HCT116 (cell line): ENCODE results near the gene FRMD4B. TPM values are rescaled to one million over a fixed set of nuclear protein-coding genes. Genes with fewer than 3 reads are reported as not detected.

Experiments
- ATAC-seq: fragments of 200-7000 bp; cut with Tn5 transposase; 2 replicates; pipeline ENCODE4 v1.9.1; 2020; ENCODE audit warnings: mild to moderate bottlenecking, moderate library complexity
- BruUV-seq: library from RNA; stranded (reverse); fragments of 400-500 nt; replicated peaks from 2 replicates; lab custom pipeline; 2021; lab: Mats Ljungman, UMichigan
- CTCF ChIA-PET: fragments of 300-600 bp; sonication (Branson Sonifier 250); formaldehyde crosslinking; loops from one replicate; lab custom pipeline; 2021; ENCODE audit warnings: antibody characterized with exemption; lab: Charles Lee
- POLR2A ChIA-PET: fragments of 300-600, 350-600 bp; sonication (Branson Sonifier 250); formaldehyde crosslinking; loops from one replicate; lab custom pipeline; 2021; ENCODE audit warnings: antibody characterized with exemption; lab: Charles Lee
- RAD21 ChIA-PET, 2 experiments: fragments of 300-600 bp; sonication (Branson Sonifier 250); formaldehyde crosslinking; loops; one replicate each; lab custom pipeline; 2023; ENCODE audit warnings: low total read pairs in 2 of 2; ENCODE audit not compliant: uncharacterized antibody in 2 of 2, unreplicated experiment in 2 of 2, low non-redundant PET in 1 of 2; lab: Charles Lee
- DNase-seq: peaks from one replicate; pipeline ENCODE4 v3.0.0-alpha.2; 2010; ENCODE audit warnings: low read depth, low spot score
- H2AFZ ChIP-seq: fragments of 200-600 bp; shearing (Covaris generic), sonication (generic); 2 replicates; pipeline ENCODE4 v1.6.1; 2017; ENCODE audit warnings: low read depth, mixed run types, mixed read lengths, antibody characterized with exemption, low read length; ENCODE audit not compliant: poor library complexity, severe bottlenecking
- H3K27ac ChIP-seq: 2 replicates; pipeline ENCODE4 v1.5.1; 2012; ENCODE audit warnings: low read depth, low read length
- H3K27me3 ChIP-seq: fragments of 200-600 bp; sonication (generic); 2 replicates; pipeline ENCODE4 v1.6.1; 2016; ENCODE audit warnings: mixed run types, low read length, mixed read lengths; ENCODE audit not compliant: insufficient read depth
- H3K36me3 ChIP-seq, 2 experiments: fragments of 200-500 bp in 1 of 2; fragments of 200-600 bp in 1 of 2; sonication (Bioruptor generic) in 1 of 2; sonication (generic) in 1 of 2; 2 replicates each; pipeline versions ENCODE4 v1.5.1 to v1.6.1; 2014 to 2016; ENCODE audit warnings: low read length in 2 of 2, inconsistent platforms in 1 of 2, mixed read lengths in 1 of 2, mixed run types in 1 of 2; ENCODE audit not compliant: insufficient read depth in 2 of 2, control insufficient read depth in 1 of 2
- H3K4me1 ChIP-seq, 2 experiments: fragments of 200-600 bp in 1 of 2; sonication (generic) in 1 of 2; 2 replicates each; pipeline versions ENCODE4 v1.5.1 to v1.6.1; 2012 to 2017; ENCODE audit warnings: low read length in 2 of 2, inconsistent platforms in 1 of 2, mild to moderate bottlenecking in 1 of 2, mixed read lengths in 1 of 2, mixed run types in 1 of 2, moderate library complexity in 1 of 2; ENCODE audit not compliant: insufficient read depth in 2 of 2, control insufficient read depth in 1 of 2
- H3K4me2 ChIP-seq: fragments of 200-600 bp; sonication (generic); 2 replicates; pipeline ENCODE4 v1.6.1; 2017; ENCODE audit warnings: mixed run types, low read length, mixed read lengths
- H3K4me3 ChIP-seq, 2 experiments: fragments of 200-600 bp in 1 of 2; sonication (generic) in 1 of 2; replicated peaks in 1 of 2; 2 replicates each; pipeline ENCODE4 v1.5.1; 2011 to 2016; ENCODE audit warnings: low read length in 2 of 2, control low read depth in 1 of 2, low read depth in 1 of 2, mild to moderate bottlenecking in 1 of 2, mixed read lengths in 1 of 2, mixed run types in 1 of 2
- H3K79me2 ChIP-seq: fragments of 200-600 bp; sonication (generic); 2 replicates; pipeline ENCODE4 v1.6.1; 2017; ENCODE audit warnings: mild to moderate bottlenecking, mixed run types, low read length, moderate library complexity, mixed read lengths; ENCODE audit not compliant: insufficient read depth
- H3K9ac ChIP-seq: fragments of 200-600 bp; sonication (generic); 2 replicates; pipeline ENCODE4 v1.6.1; 2016; ENCODE audit warnings: low read length, mixed read lengths
- H3K9me2 ChIP-seq: fragments of 200-600 bp; sonication (generic), shearing (Covaris generic); 2 replicates; pipeline ENCODE4 v1.6.1; 2017; ENCODE audit warnings: mixed run types, mild to moderate bottlenecking, moderate library complexity; ENCODE audit not compliant: insufficient read depth
- H3K9me3 ChIP-seq, 2 experiments: fragments of 200-500 bp in 1 of 2; fragments of 200-600 bp in 1 of 2; sonication (Bioruptor generic) in 1 of 2; sonication (generic) in 1 of 2; 2 replicates each; pipeline ENCODE4 v1.6.1; 2014 to 2017; ENCODE audit warnings: low read length in 2 of 2, mixed read lengths in 2 of 2, inconsistent platforms in 1 of 2, low read depth in 1 of 2, mild to moderate bottlenecking in 1 of 2, mixed run types in 1 of 2, moderate library complexity in 1 of 2; ENCODE audit not compliant: control insufficient read depth in 1 of 2, insufficient read depth in 1 of 2
- H4K20me1 ChIP-seq: fragments of 200-600 bp; sonication (generic), shearing (Covaris generic); 2 replicates; pipeline ENCODE4 v1.6.1; 2017; ENCODE audit warnings: mixed run types, mild to moderate bottlenecking, moderate library complexity; ENCODE audit not compliant: insufficient read depth
- ATF3 ChIP-seq: IDR thresholded peaks from 2 replicates; pipeline ENCODE4 v1.6.1; 2012
- CBX3 ChIP-seq: IDR thresholded peaks from 2 replicates; pipeline ENCODE4 v1.6.1; 2012; ENCODE audit warnings: low read depth
- ELF1 ChIP-seq: IDR thresholded peaks from 2 replicates; pipeline ENCODE4 v1.6.1; 2012; ENCODE audit warnings: low read depth, borderline replicate concordance
- EZH2 ChIP-seq: fragments of 200-600 bp; sonication (generic); IDR thresholded peaks from 2 replicates; pipeline ENCODE4 v1.6.1; 2017; ENCODE audit warnings: antibody characterized with exemption, mixed run types
- EZH2phosphoT487 ChIP-seq: fragments of 200-600 bp; IDR thresholded peaks from 2 replicates; pipeline ENCODE4 v1.6.1; 2018; ENCODE audit warnings: antibody characterized with exemption, borderline replicate concordance
- FOSL1 ChIP-seq: IDR thresholded peaks from 2 replicates; pipeline ENCODE4 v1.6.1; 2012; ENCODE audit warnings: low read depth
- RAD21 ChIP-seq: IDR thresholded peaks from 2 replicates; pipeline ENCODE4 v1.6.1; 2012; ENCODE audit warnings: low read depth, mild to moderate bottlenecking
- SIN3A ChIP-seq: IDR thresholded peaks from 2 replicates; pipeline ENCODE4 v1.6.1; 2012; ENCODE audit warnings: low read depth
- TCF7L2 ChIP-seq: IDR thresholded peaks from 2 replicates; pipeline ENCODE4 v1.7.0; 2011; ENCODE audit warnings: borderline replicate concordance, inconsistent platforms; ENCODE audit not compliant: insufficient read depth, insufficient read length; ENCODE audit errors: extremely low read depth
- ZNF274 ChIP-seq: fragments of 200-500 bp; sonication (Bioruptor generic); IDR thresholded peaks from 2 replicates; pipeline ENCODE4 v1.6.1; 2014; ENCODE audit warnings: mild to moderate bottlenecking, low read depth, low read length, inconsistent platforms
- intact Hi-C: fragments of 100-400 bp; cut with micrococcal nuclease; formaldehyde crosslinking; loops from 2 replicates; pipeline ENCODE4 v1.10.0; 2022
- total RNA-seq: library from RNA; stranded (reverse); gene quantifications from one replicate; pipeline ENCODE4 v1.2.1, GENCODE V29; 2021; ENCODE audit not compliant: unreplicated experiment

The FRMD4B gene
- total RNA-seq, 1 experiment from 2014 or later: 2.0 TPM

GRCh38 chr3:69410301-69410700 lies 24.4 kb upstream of the FRMD4B start (continued):
- TF ChIP-seq ATF3 (no peak), EZH2 (no peak), SIN3A (no peak), EZH2phosphoT487 (no peak), ELF1 (no peak)

DNA sequence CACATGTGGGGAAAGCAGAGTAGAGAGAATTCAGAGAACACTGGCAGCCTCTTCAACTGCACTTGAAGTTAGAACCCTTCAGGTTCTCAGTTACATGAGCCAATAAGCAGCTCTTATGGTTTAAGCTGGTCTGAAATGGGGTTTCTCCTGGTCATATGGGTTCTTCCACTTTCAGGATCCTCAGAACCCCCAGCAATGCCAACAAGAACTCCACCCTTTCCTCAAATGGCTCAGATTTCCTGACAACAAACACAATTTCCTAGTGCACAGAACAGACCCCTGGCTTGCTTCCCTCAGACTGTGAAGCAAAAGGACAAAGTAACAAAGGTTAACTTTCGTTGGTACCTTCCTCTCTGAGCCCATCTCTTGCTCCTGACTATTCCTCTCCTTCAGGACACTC lies 23.9 kb upstream of the FRMD4B start:
- DNase-seq (no peak), ATAC-seq (0 out of 2 replicates have a peak, but pooled peaks have one; percentile 7)
- RAD21 ChIA-PET: no interaction called here
- POLR2A ChIA-PET: no interaction called here
- CTCF ChIA-PET: interaction anchor here (0.7 to 1.9 kb wide), 12 partner anchors 11 to 289 kb away, joined by 3 to 17 read pairs (median 4); no protein-coding TSS in a partner anchor
- no peaks in the 10 kb centered on the region for H4K20me1 ChIP-seq
- peak overlapping the region; percentile 24 for H2AFZ ChIP-seq
- H3K27ac ChIP-seq: no peak overlapping the region
- no peaks in the 10 kb centered on the region for H3K27me3 ChIP-seq
- no TSS peak for BruUV-seq
- H3K9me3 ChIP-seq: peaks cover under 1 to 4% of the 10 kb centered on the region in 2 experiments; a peak in 1 of 4 replicates
- intact Hi-C loops: loop anchor here (1.0 kb wide), 1 partner anchor 249 kb away; no protein-coding TSS in a partner anchor
- H3K9me2 ChIP-seq: no peaks in the 10 kb centered on the region
- H3K36me3 ChIP-seq: no peaks in the 10 kb centered on the region
- no peak overlapping the region for H3K4me2 ChIP-seq
- peaks cover 0 to 5% of the 10 kb centered on the region in 2 experiments; a peak in 1 of 4 replicates for H3K4me1 ChIP-seq
- H3K9ac ChIP-seq: no peak overlapping the region
- H3K4me3 ChIP-seq: no peak overlapping the region
- no peaks in the 10 kb centered on the region for H3K79me2 ChIP-seq
- no peak for TF ChIP-seq TCF7L2
- TF ChIP-seq RAD21: no peak
- no peak for TF ChIP-seq FOSL1
- no peak for TF ChIP-seq CBX3
- TF ChIP-seq ZNF274: no peak
